CD4-positive, alpha-beta T cell (primary cell): Measurements from ENCODE around the gene AMPH. TPM values are rescaled to one million over a fixed set of nuclear protein-coding genes. Genes with fewer than 3 reads are reported as not detected.

ENCODE experiments used
- ATAC-seq: fragments of 200-7000 bp; cut with Tn5 transposase; one replicate; pipeline ENCODE4 v1.10.0; 2022; ENCODE audit warnings: mild to moderate bottlenecking; ENCODE audit not compliant: poor library complexity
- CTCF ChIA-PET: fragments of 350-600 bp; sonication (Branson Sonifier 250); formaldehyde crosslinking; loops from one replicate; lab custom pipeline; 2021; ENCODE audit warnings: antibody characterized with exemption, inconsistent platforms; lab: Charles Lee
- POLR2A ChIA-PET: fragments of 350-600 bp; sonication (Branson Sonifier 250); formaldehyde crosslinking; loops from one replicate; lab custom pipeline; 2021; ENCODE audit warnings: antibody characterized with exemption, inconsistent platforms; lab: Charles Lee
- DNase-seq, 14 experiments: peaks; one replicate each; pipeline ENCODE4 v3.0.0-alpha.2; 2013 to 2020; ENCODE audit warnings: mixed read lengths in 2 of 14
- H3K27ac ChIP-seq, 2 donors: one replicate each; pipeline versions ENCODE4 v1.5.1 to v1.7.0; 2013; ENCODE audit warnings: low read length in 2 of 2, low read depth in 1 of 2, mild to moderate bottlenecking in 1 of 2
- H3K27me3 ChIP-seq, 2 experiments: 1 replicate in 1 of 2; 2 replicates in 1 of 2; pipeline versions ENCODE4 v1.6.1 to v1.7.0; 2013; ENCODE audit warnings: low read length in 2 of 2, control low read depth in 1 of 2, mild to moderate bottlenecking in 1 of 2, moderate library complexity in 1 of 2; ENCODE audit not compliant: insufficient read depth in 2 of 2, control insufficient read depth in 1 of 2
- H3K36me3 ChIP-seq: one replicate; pipeline ENCODE4 v1.6.1; 2013; ENCODE audit warnings: low read length, control low read depth; ENCODE audit not compliant: insufficient read depth
- H3K4me1 ChIP-seq: one replicate; pipeline ENCODE4 v1.6.1; 2013; ENCODE audit warnings: low read length, control low read depth; ENCODE audit not compliant: insufficient read depth
- H3K4me3 ChIP-seq: one replicate; pipeline ENCODE4 v1.5.1; 2013; ENCODE audit warnings: mild to moderate bottlenecking, low read length, moderate library complexity
- H3K9me3 ChIP-seq, 2 experiments: 1 replicate in 1 of 2; 2 replicates in 1 of 2; pipeline versions ENCODE4 v1.6.1 to v1.7.0; 2013; ENCODE audit warnings: low read length in 2 of 2, mild to moderate bottlenecking in 2 of 2, control low read depth in 1 of 2, moderate library complexity in 1 of 2; ENCODE audit not compliant: control insufficient read depth in 1 of 2, insufficient read depth in 1 of 2
- H3K27ac Mint-ChIP-seq: one replicate; pipeline ENCODE4 v1.8.0; 2020; ENCODE audit warnings: mixed read lengths
- H3K27me3 Mint-ChIP-seq: one replicate; pipeline ENCODE4 v1.8.0; 2021; ENCODE audit warnings: mixed read lengths
- H3K36me3 Mint-ChIP-seq: one replicate; pipeline ENCODE4 v1.8.0; 2021; ENCODE audit warnings: low read depth, mixed read lengths
- H3K4me1 Mint-ChIP-seq: one replicate; pipeline ENCODE4 v1.8.0; 2021; ENCODE audit warnings: low read depth, mixed read lengths
- H3K4me3 Mint-ChIP-seq: one replicate; pipeline ENCODE4 v1.8.0; 2020; ENCODE audit warnings: mild to moderate bottlenecking, mixed read lengths
- H3K9me3 Mint-ChIP-seq: one replicate; pipeline ENCODE4 v1.8.0; 2020; ENCODE audit warnings: mixed read lengths
- intact Hi-C, 2 experiments: fragments of 100-400 bp; cut with DNase I in 1 of 2; cut with micrococcal nuclease in 1 of 2; formaldehyde crosslinking; loops; one replicate each; pipeline versions ENCODE4 v1.15.1 to v1.9.0; 2023 to 2025; cut with DNase I, micrococcal nuclease
- total RNA-seq, 174 experiments: library from RNA in 2 of 174; stranded (reverse) in 2 of 174; gene quantifications; one replicate each; pipeline ENCODE4 v1.2.3 and lab custom pipeline; 2021 to 2026
- TF ChIP-seq, protein P1 (sequence below): fragments of 200-600 bp; IDR thresholded peaks from one replicate; pipeline ENCODE4 v1.8.0; 2022; ENCODE audit warnings: antibody characterized with exemption, mild to moderate bottlenecking

AMPH gene
- total RNA-seq, 2 experiments from 2014 or later = not detected

DNA sequence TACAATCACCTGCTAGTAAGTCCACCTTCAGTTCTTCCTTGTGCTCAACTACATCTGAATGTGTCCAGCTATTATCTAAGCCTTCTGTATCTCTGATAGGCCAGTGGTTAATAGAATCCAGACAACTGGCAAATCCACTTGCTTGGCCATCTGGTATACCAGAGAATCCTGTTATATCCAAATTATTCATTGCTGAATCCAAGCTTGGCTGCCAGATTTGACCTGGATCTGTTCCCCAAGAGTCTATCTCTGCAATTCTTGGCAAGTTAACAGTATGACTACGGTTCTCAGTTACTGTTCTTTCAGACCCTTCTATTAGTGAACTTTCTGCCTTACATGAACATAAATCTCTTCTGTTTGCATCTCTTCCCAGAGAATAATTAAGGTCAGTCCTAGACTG is 203.1 kb downstream of the AMPH start:
- peak overlapping the region; percentile 42 for H3K27ac Mint-ChIP-seq
- peaks cover 60% of the 10 kb centered on the region for H3K4me1 Mint-ChIP-seq
- no peaks in the 10 kb centered on the region for H3K27me3 ChIP-seq
- H3K36me3 ChIP-seq = no peaks in the 10 kb centered on the region
- DNase-seq = no peak
- CTCF ChIA-PET = no interaction called here
- peaks cover 0 to 1% of the 10 kb centered on the region in 2 experiments for H3K9me3 ChIP-seq
- POLR2A ChIA-PET = no interaction called here
- no peaks in the 10 kb centered on the region for H3K27me3 Mint-ChIP-seq
- no peaks in the 10 kb centered on the region for H3K9me3 Mint-ChIP-seq
- no peak overlapping the region for H3K27ac ChIP-seq
- peaks cover 10% of the 10 kb centered on the region for H3K4me1 ChIP-seq
- TF ChIP-seq, protein P1, sequence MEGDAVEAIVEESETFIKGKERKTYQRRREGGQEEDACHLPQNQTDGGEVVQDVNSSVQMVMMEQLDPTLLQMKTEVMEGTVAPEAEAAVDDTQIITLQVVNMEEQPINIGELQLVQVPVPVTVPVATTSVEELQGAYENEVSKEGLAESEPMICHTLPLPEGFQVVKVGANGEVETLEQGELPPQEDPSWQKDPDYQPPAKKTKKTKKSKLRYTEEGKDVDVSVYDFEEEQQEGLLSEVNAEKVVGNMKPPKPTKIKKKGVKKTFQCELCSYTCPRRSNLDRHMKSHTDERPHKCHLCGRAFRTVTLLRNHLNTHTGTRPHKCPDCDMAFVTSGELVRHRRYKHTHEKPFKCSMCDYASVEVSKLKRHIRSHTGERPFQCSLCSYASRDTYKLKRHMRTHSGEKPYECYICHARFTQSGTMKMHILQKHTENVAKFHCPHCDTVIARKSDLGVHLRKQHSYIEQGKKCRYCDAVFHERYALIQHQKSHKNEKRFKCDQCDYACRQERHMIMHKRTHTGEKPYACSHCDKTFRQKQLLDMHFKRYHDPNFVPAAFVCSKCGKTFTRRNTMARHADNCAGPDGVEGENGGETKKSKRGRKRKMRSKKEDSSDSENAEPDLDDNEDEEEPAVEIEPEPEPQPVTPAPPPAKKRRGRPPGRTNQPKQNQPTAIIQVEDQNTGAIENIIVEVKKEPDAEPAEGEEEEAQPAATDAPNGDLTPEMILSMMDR = no peak
- no peaks in the 10 kb centered on the region for H3K36me3 Mint-ChIP-seq
- H3K4me3 Mint-ChIP-seq = no peak overlapping the region
- H3K4me3 ChIP-seq = no peak overlapping the region
- ATAC-seq = no peak
- intact Hi-C loops = no loop called here

DNA sequence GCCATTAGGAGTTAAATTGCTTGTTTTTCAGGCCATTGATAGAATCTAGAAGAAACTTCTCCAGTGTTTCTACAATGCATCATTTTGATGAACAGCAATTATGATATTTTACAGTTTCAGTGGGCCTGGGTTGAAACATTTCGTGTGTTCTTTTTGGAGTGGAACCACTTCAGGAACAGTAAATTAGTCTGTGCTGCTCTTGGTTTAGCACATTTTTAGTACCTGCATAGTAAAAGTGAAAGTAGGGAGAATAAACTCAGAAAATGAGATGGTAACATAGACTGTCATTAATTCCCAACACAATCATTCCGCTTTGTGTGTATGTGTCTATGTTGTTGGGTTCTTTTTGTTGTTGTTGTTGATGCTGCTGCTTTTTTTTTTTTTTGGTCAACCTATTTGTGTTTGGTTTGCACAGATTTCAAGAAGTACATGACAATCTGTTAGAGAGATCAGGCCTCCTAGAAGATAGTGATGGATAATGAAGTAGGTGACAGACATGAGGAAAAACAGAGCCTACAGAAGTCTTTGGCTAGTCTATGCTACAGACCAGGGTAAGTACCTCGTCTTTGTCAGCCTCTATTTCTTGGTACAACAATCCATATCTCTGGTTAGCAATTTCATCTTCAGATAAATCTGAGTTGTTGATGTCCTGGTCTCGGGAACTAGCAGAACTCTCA is 203.8 kb downstream of the AMPH start:
- Histone ChIP-seq H3K4me3 (no peak overlapping the region), H3K27ac (no peak overlapping the region), H3K27me3 (no peaks in the 10 kb centered on the region), H3K4me1 (peaks cover 9% of the 10 kb centered on the region), H3K9me3 (no peaks in the 10 kb centered on the region), H3K36me3 (no peaks in the 10 kb centered on the region)
- Mint-ChIP-seq H3K27ac (peak overlapping the region; percentile 42), H3K36me3 (no peaks in the 10 kb centered on the region), H3K27me3 (no peaks in the 10 kb centered on the region), H3K4me1 (peaks cover 60% of the 10 kb centered on the region), H3K4me3 (peak overlapping the region; percentile 32), H3K9me3 (no peaks in the 10 kb centered on the region)
- ATAC-seq (no peak), DNase-seq (no peak)
- intact Hi-C loops = no loop called here
- TF ChIP-seq, protein P1 = no peak
- ChIA-PET CTCF (no interaction called here), POLR2A (no interaction called here)

- ChIA-PET CTCF (no interaction called here), POLR2A (no interaction called here)
- ATAC-seq (no peak), DNase-seq (peak in 1 of 14 experiments; percentile 38)
- Mint-ChIP-seq H3K27ac (peak overlapping the region; percentile 70), H3K4me1 (peaks cover 60% of the 10 kb centered on the region), H3K27me3 (no peaks in the 10 kb centered on the region), H3K36me3 (no peaks in the 10 kb centered on the region), H3K9me3 (no peaks in the 10 kb centered on the region), H3K4me3 (peak overlapping the region; percentile 42)
- Histone ChIP-seq H3K36me3 (no peaks in the 10 kb centered on the region), H3K27me3 (no peaks in the 10 kb centered on the region), H3K27ac (peak overlapping the region in 1 of 2 donors; percentile 10), H3K4me1 (peaks cover 9% of the 10 kb centered on the region), H3K9me3 (no peaks in the 10 kb centered on the region), H3K4me3 (no peak overlapping the region)
- intact Hi-C loops = no loop called here
- TF ChIP-seq, protein P1 = no peak
Observed at GRCh38 chr7:38425509-38425908, 205.7 kb downstream of the AMPH start.
